ENCODE data around the gene CYP2D6. TPM values are rescaled to one million over a fixed set of nuclear protein-coding genes. Genes with fewer than 3 reads are reported as not detected.

CYP2D6 gene
- total RNA-seq, 1 experiment from 2014 or later = 2.7 TPM

- no TSS peak for BruUV-seq (replicated peaks)
- no peak for TF ChIP-seq TCF7L2 (IDR thresholded peaks at IDR 0.05; ENCODE audit: low read depth, low read length)
- TF ChIP-seq, protein P1, sequence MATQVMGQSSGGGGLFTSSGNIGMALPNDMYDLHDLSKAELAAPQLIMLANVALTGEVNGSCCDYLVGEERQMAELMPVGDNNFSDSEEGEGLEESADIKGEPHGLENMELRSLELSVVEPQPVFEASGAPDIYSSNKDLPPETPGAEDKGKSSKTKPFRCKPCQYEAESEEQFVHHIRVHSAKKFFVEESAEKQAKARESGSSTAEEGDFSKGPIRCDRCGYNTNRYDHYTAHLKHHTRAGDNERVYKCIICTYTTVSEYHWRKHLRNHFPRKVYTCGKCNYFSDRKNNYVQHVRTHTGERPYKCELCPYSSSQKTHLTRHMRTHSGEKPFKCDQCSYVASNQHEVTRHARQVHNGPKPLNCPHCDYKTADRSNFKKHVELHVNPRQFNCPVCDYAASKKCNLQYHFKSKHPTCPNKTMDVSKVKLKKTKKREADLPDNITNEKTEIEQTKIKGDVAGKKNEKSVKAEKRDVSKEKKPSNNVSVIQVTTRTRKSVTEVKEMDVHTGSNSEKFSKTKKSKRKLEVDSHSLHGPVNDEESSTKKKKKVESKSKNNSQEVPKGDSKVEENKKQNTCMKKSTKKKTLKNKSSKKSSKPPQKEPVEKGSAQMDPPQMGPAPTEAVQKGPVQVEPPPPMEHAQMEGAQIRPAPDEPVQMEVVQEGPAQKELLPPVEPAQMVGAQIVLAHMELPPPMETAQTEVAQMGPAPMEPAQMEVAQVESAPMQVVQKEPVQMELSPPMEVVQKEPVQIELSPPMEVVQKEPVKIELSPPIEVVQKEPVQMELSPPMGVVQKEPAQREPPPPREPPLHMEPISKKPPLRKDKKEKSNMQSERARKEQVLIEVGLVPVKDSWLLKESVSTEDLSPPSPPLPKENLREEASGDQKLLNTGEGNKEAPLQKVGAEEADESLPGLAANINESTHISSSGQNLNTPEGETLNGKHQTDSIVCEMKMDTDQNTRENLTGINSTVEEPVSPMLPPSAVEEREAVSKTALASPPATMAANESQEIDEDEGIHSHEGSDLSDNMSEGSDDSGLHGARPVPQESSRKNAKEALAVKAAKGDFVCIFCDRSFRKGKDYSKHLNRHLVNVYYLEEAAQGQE (IDR thresholded peaks at IDR 0.05; ENCODE audit: insufficient read depth in 1 of 2, low read depth in 2 of 2, low read length in 1 of 2) = no peak
- TF ChIP-seq, protein P2, sequence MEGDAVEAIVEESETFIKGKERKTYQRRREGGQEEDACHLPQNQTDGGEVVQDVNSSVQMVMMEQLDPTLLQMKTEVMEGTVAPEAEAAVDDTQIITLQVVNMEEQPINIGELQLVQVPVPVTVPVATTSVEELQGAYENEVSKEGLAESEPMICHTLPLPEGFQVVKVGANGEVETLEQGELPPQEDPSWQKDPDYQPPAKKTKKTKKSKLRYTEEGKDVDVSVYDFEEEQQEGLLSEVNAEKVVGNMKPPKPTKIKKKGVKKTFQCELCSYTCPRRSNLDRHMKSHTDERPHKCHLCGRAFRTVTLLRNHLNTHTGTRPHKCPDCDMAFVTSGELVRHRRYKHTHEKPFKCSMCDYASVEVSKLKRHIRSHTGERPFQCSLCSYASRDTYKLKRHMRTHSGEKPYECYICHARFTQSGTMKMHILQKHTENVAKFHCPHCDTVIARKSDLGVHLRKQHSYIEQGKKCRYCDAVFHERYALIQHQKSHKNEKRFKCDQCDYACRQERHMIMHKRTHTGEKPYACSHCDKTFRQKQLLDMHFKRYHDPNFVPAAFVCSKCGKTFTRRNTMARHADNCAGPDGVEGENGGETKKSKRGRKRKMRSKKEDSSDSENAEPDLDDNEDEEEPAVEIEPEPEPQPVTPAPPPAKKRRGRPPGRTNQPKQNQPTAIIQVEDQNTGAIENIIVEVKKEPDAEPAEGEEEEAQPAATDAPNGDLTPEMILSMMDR (IDR thresholded peaks at IDR 0.05) = no peak
- no peak for TF ChIP-seq SIN3A (IDR thresholded peaks at IDR 0.05; ENCODE audit: borderline replicate concordance, insufficient read depth, low read depth, low read length)
- TF ChIP-seq POLR2AphosphoS5 (IDR thresholded peaks at IDR 0.05; ENCODE audit: low read depth, low read length) = no peak
- Histone ChIP-seq H3K4me1 (ENCODE audit: control insufficient read depth, insufficient read depth, low read length) (no peaks in the 10 kb centered on the region), H3K9me3 (ENCODE audit: control insufficient read depth, insufficient read depth, low read depth, low read length) (no peaks in the 10 kb centered on the region), H3K4me3 (ENCODE audit: low read depth in 2 of 2, low read length in 2 of 2) (no peak overlapping the region), H3K27ac (ENCODE audit: low read length) (no peak overlapping the region), H3K27me3 (ENCODE audit: control insufficient read depth, insufficient read depth, low read length) (no peaks in the 10 kb centered on the region), H3K36me3 (ENCODE audit: control insufficient read depth, insufficient read depth, low read length) (peaks cover 2% of the 10 kb centered on the region; the same call in 1 of the 2 replicates)
- ATAC-seq = no peak
- DNase-seq (ENCODE audit: low read depth, low spot score) = no peak
- in situ Hi-C loops (cut with HindIII; ENCODE audit: low pct_unique_long_range_greater_than_20kb, low sequenced_read_pairs) = no loop called here
- ChIA-PET POLR2A (no interaction called here), CTCF (no interaction called here)
- intact Hi-C loops (cut with micrococcal nuclease; ENCODE audit: unreplicated experiment) = no loop called here
These were observed 22.2 kb upstream of the CYP2D6 start for GRCh38 chr22:42152661-42153270.

GRCh38 chr22:42151924-42152635, 21.5 kb upstream of the CYP2D6 start:
- ATAC-seq = peak; percentile 39; the same call in 1 of the 2 replicates
- BruUV-seq (replicated peaks) = no TSS peak
- POLR2A ChIA-PET = no interaction called here
- H3K36me3 ChIP-seq (ENCODE audit: control insufficient read depth, insufficient read depth, low read length) = no peaks in the 10 kb centered on the region; the same call in 1 of the 2 replicates
- no peak for DNase-seq (ENCODE audit: low read depth, low spot score)
- TF ChIP-seq SIN3A (IDR thresholded peaks at IDR 0.05; ENCODE audit: borderline replicate concordance, insufficient read depth, low read depth, low read length) = no peak
- TF ChIP-seq, protein P2 (IDR thresholded peaks at IDR 0.05) = no peak
- TF ChIP-seq TCF7L2 (IDR thresholded peaks at IDR 0.05; ENCODE audit: low read depth, low read length) = no peak
- TF ChIP-seq, protein P1 (IDR thresholded peaks at IDR 0.05; ENCODE audit: insufficient read depth in 1 of 2, low read depth in 2 of 2, low read length in 1 of 2) = no peak
- TF ChIP-seq POLR2AphosphoS5 (IDR thresholded peaks at IDR 0.05; ENCODE audit: low read depth, low read length) = no peak
- in situ Hi-C loops (cut with HindIII; ENCODE audit: low pct_unique_long_range_greater_than_20kb, low sequenced_read_pairs) = no loop called here
- H3K4me3 ChIP-seq (ENCODE audit: low read depth in 2 of 2, low read length in 2 of 2) = no peak overlapping the region
- H3K27ac ChIP-seq (ENCODE audit: low read length) = no peak overlapping the region
- H3K4me1 ChIP-seq (ENCODE audit: control insufficient read depth, insufficient read depth, low read length) = no peaks in the 10 kb centered on the region
- CTCF ChIA-PET = no interaction called here
- no peaks in the 10 kb centered on the region for H3K9me3 ChIP-seq (ENCODE audit: control insufficient read depth, insufficient read depth, low read depth, low read length)
- intact Hi-C loops (cut with micrococcal nuclease; ENCODE audit: unreplicated experiment) = no loop called here
- no peaks in the 10 kb centered on the region for H3K27me3 ChIP-seq (ENCODE audit: control insufficient read depth, insufficient read depth, low read length)
